ENCODE measurements around the gene KLHDC10. TPM values are rescaled to one million over a fixed set of nuclear protein-coding genes. Genes with fewer than 3 reads are reported as not detected.
"Not testable (repeated sequence)": the region's sequence is repeated elsewhere in the genome, so short reads cannot be mapped to it uniquely, and the experiment has no call there.

The KLHDC10 gene
- total RNA-seq, 1 donor from 2014 or later, result 13.9 TPM

- Mint-ChIP-seq H3K4me3 (ENCODE audit: low read depth) (no peak overlapping the region), H3K4me1 (ENCODE audit: low read depth) (no peaks in the 10 kb centered on the region), H3K27ac (no peak overlapping the region), H3K9me3 (no peaks in the 10 kb centered on the region), H3K27me3 (ENCODE audit: low read depth) (peaks cover 2% of the 10 kb centered on the region), H3K36me3 (ENCODE audit: low read depth) (no peaks in the 10 kb centered on the region)
- no peak for DNase-seq (ENCODE audit: low spot score)
- intact Hi-C loops (cut with micrococcal nuclease), result no loop called here
Measured at GRCh38 chr7:130062246-130062645, 8.1 kb upstream of the KLHDC10 start.

- H3K4me1 Mint-ChIP-seq (ENCODE audit: low read depth), result no peaks in the 10 kb centered on the region
- peaks cover 2% of the 10 kb centered on the region for H3K27me3 Mint-ChIP-seq (ENCODE audit: low read depth)
- no peaks in the 10 kb centered on the region for H3K36me3 Mint-ChIP-seq (ENCODE audit: low read depth)
- intact Hi-C loops (cut with micrococcal nuclease), result no loop called here
- DNase-seq (ENCODE audit: low spot score), result peak; percentile 46
- no peaks in the 10 kb centered on the region for H3K9me3 Mint-ChIP-seq
- H3K27ac Mint-ChIP-seq, result no peak overlapping the region
- H3K4me3 Mint-ChIP-seq (ENCODE audit: low read depth), result no peak overlapping the region
Measured at GRCh38 chr7:130063036-130063435, 7.3 kb upstream of the KLHDC10 start.

- intact Hi-C loops (cut with micrococcal nuclease); H3K27ac Mint-ChIP-seq; H3K4me1 Mint-ChIP-seq (ENCODE audit: low read depth); DNase-seq (ENCODE audit: low spot score); H3K4me3 Mint-ChIP-seq (ENCODE audit: low read depth); H3K36me3 Mint-ChIP-seq (ENCODE audit: low read depth); H3K9me3 Mint-ChIP-seq; H3K27me3 Mint-ChIP-seq (ENCODE audit: low read depth): not testable (repeated sequence)
Measured at GRCh38 chr7:130064580-130064926, 5.8 kb upstream of the KLHDC10 start.

- no peak overlapping the region for H3K4me3 Mint-ChIP-seq (ENCODE audit: low read depth)
- H3K4me1 Mint-ChIP-seq (ENCODE audit: low read depth), result peaks cover 3% of the 10 kb centered on the region
- peaks cover 2% of the 10 kb centered on the region for H3K27me3 Mint-ChIP-seq (ENCODE audit: low read depth)
- DNase-seq (ENCODE audit: low spot score), result no peak
- intact Hi-C loops (cut with micrococcal nuclease), result no loop called here
- no peaks in the 10 kb centered on the region for H3K36me3 Mint-ChIP-seq (ENCODE audit: low read depth)
- no peaks in the 10 kb centered on the region for H3K9me3 Mint-ChIP-seq
- no peak overlapping the region for H3K27ac Mint-ChIP-seq
Measured at GRCh38 chr7:130065500-130066152, 4.7 kb upstream of the KLHDC10 start.

GRCh38 chr7:130069179-130069977, 956 bp upstream of the KLHDC10 start:
- Mint-ChIP-seq H3K27me3 (ENCODE audit: low read depth) (no peaks in the 10 kb centered on the region), H3K27ac (no peak overlapping the region), H3K4me3 (ENCODE audit: low read depth) (peak overlapping the region; percentile 95), H3K36me3 (ENCODE audit: low read depth) (no peaks in the 10 kb centered on the region), H3K4me1 (ENCODE audit: low read depth) (peaks cover 19% of the 10 kb centered on the region), H3K9me3 (no peaks in the 10 kb centered on the region)
- no peak for DNase-seq (ENCODE audit: low spot score)
- intact Hi-C loops (cut with micrococcal nuclease), result no loop called here

GRCh38 chr7:130070861-130071622, 708 bp downstream of the KLHDC10 start:
- Mint-ChIP-seq H3K27me3 (ENCODE audit: low read depth) (no peaks in the 10 kb centered on the region), H3K4me1 (ENCODE audit: low read depth) (peaks cover 19% of the 10 kb centered on the region), H3K36me3 (ENCODE audit: low read depth) (no peaks in the 10 kb centered on the region), H3K9me3 (no peaks in the 10 kb centered on the region), H3K4me3 (ENCODE audit: low read depth) (peak overlapping the region; percentile 95), H3K27ac (peak overlapping the region; percentile 56)
- intact Hi-C loops (cut with micrococcal nuclease), result loop anchor here (2.0 to 10.0 kb wide), 9 partner anchors 111 to 762 kb away; partner anchors contain the start of genes COPG2, MEST, TMEM209 and UBE2H
- no peak for DNase-seq (ENCODE audit: low spot score)

- DNase-seq (ENCODE audit: low spot score), result peak; percentile 51
- Mint-ChIP-seq H3K36me3 (ENCODE audit: low read depth) (no peaks in the 10 kb centered on the region), H3K9me3 (no peaks in the 10 kb centered on the region), H3K4me1 (ENCODE audit: low read depth) (peaks cover 19% of the 10 kb centered on the region), H3K27me3 (ENCODE audit: low read depth) (no peaks in the 10 kb centered on the region), H3K27ac (no peak overlapping the region), H3K4me3 (ENCODE audit: low read depth) (peak overlapping the region; percentile 32)
- intact Hi-C loops (cut with micrococcal nuclease), result loop anchor here (1.0 to 10.0 kb wide), 10 partner anchors 110 to 761 kb away; partner anchors contain the start of genes COPG2, MEST, TMEM209 and UBE2H
Measured at GRCh38 chr7:130071701-130072622, 1.6 kb downstream of the KLHDC10 start.

GRCh38 chr7:130079846-130080394, 9.6 kb downstream of the KLHDC10 start:
- intact Hi-C loops (cut with micrococcal nuclease), result loop anchor here (10.0 kb wide), 3 partner anchors 195 to 415 kb away; partner anchors contain the start of gene MEST
- no peak overlapping the region for H3K27ac Mint-ChIP-seq
- peaks cover 8% of the 10 kb centered on the region for H3K4me1 Mint-ChIP-seq (ENCODE audit: low read depth)
- H3K4me3 Mint-ChIP-seq (ENCODE audit: low read depth), result no peak overlapping the region
- no peaks in the 10 kb centered on the region for H3K9me3 Mint-ChIP-seq
- DNase-seq (ENCODE audit: low spot score), result no peak
- peaks cover 5% of the 10 kb centered on the region for H3K36me3 Mint-ChIP-seq (ENCODE audit: low read depth)
- H3K27me3 Mint-ChIP-seq (ENCODE audit: low read depth), result no peaks in the 10 kb centered on the region

- H3K27ac Mint-ChIP-seq; DNase-seq (ENCODE audit: low spot score); H3K36me3 Mint-ChIP-seq (ENCODE audit: low read depth); H3K4me1 Mint-ChIP-seq (ENCODE audit: low read depth); intact Hi-C loops (cut with micrococcal nuclease); H3K9me3 Mint-ChIP-seq; H3K4me3 Mint-ChIP-seq (ENCODE audit: low read depth); H3K27me3 Mint-ChIP-seq (ENCODE audit: low read depth): not testable (repeated sequence)
Measured at GRCh38 chr7:130083497-130083896, 13.2 kb downstream of the KLHDC10 start.

- no peak overlapping the region for H3K4me3 Mint-ChIP-seq (ENCODE audit: low read depth)
- no peaks in the 10 kb centered on the region for H3K27me3 Mint-ChIP-seq (ENCODE audit: low read depth)
- no peak for DNase-seq (ENCODE audit: low spot score)
- H3K36me3 Mint-ChIP-seq (ENCODE audit: low read depth), result peaks cover 5% of the 10 kb centered on the region
- intact Hi-C loops (cut with micrococcal nuclease), result no loop called here
- no peak overlapping the region for H3K27ac Mint-ChIP-seq
- H3K4me1 Mint-ChIP-seq (ENCODE audit: low read depth), result peaks cover 10% of the 10 kb centered on the region
- H3K9me3 Mint-ChIP-seq, result no peaks in the 10 kb centered on the region
Measured at GRCh38 chr7:130084037-130084875, 13.9 kb downstream of the KLHDC10 start.

GRCh38 chr7:130085235-130085634, 14.9 kb downstream of the KLHDC10 start:
- H3K27me3 Mint-ChIP-seq (ENCODE audit: low read depth); H3K4me1 Mint-ChIP-seq (ENCODE audit: low read depth); DNase-seq (ENCODE audit: low spot score); H3K9me3 Mint-ChIP-seq; intact Hi-C loops (cut with micrococcal nuclease); H3K36me3 Mint-ChIP-seq (ENCODE audit: low read depth); H3K4me3 Mint-ChIP-seq (ENCODE audit: low read depth); H3K27ac Mint-ChIP-seq: not testable (repeated sequence)
